ENCODE results near the gene PLA2G4D.

Gene PLA2G4D

DNA sequence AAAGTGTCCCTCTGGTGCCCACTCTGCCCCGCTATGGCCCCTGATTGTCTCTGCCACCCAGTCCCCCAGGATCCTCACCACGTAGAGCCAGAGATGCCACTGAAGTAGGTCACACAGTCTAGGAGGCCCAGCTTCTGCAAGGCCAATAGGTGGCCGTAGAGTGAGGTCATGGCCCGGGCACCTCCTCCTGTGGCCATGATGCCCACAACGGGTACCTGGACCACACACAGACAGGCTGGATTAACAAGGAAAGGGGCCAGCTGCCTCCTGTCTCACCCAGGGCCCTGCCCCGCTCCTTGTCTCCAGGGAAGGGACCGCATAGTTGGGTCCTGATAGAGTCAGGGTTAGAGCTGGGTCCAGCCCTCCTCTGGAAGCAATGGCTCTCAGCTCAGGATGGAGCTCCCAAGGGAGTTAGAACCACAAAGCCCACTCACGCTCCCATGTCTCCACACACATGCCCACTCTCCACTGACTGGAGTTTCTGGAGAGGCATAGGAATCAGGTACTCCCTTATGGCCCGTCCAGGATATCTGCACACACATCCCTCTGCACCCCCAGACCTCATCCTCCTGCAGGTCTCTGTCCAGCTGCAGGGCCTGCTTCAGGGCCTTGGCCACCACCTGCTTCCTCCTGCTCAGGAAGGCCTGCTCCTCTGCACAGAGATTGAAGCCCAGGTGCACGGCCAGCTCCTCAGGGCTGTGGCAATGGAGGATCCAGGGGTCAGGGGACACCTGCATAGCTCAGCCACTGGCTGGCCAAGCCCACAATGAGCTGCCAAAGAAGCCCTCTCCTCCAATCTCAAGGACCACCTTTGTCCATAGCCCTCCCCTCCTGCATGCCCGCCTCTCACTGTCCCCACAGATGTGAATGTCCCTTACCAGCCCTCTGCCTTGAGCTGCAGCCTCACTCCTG is 13.2 kb downstream of the PLA2G4D start:
- Histone ChIP-seq H3K4me2 (ENCODE audit: low read length) (no peak overlapping the region), H3K27me3 (ENCODE audit: control insufficient read depth, insufficient read depth, low read length) (no peaks in the 10 kb centered on the region), H3K9me3 (ENCODE audit: control insufficient read depth, low read length) (no peaks in the 10 kb centered on the region), H2AFZ (no peak overlapping the region), H3K9ac (no peak overlapping the region), H3K36me3 (ENCODE audit: control insufficient read depth, insufficient read depth, low read length) (no peaks in the 10 kb centered on the region), H3K27ac (no peak overlapping the region), H3K4me1 (no peaks in the 10 kb centered on the region), H3K79me2 (no peaks in the 10 kb centered on the region), H3K4me3 (ENCODE audit: low read depth, low read length) (no peak overlapping the region)
- no peak for TF ChIP-seq CTCF (IDR thresholded peaks at IDR 0.05)

- no peak overlapping the region for H3K4me3 ChIP-seq (ENCODE audit: low read depth, low read length)
- H3K9me3 ChIP-seq (ENCODE audit: control insufficient read depth, low read length), result no peaks in the 10 kb centered on the region
- no peak overlapping the region for H2AFZ ChIP-seq
- no peaks in the 10 kb centered on the region for H3K79me2 ChIP-seq
- no peaks in the 10 kb centered on the region for H3K36me3 ChIP-seq (ENCODE audit: control insufficient read depth, insufficient read depth, low read length)
- H3K27me3 ChIP-seq (ENCODE audit: control insufficient read depth, insufficient read depth, low read length), result no peaks in the 10 kb centered on the region
- no peak overlapping the region for H3K9ac ChIP-seq
- no peak for TF ChIP-seq CTCF (IDR thresholded peaks at IDR 0.05)
- no peak overlapping the region for H3K27ac ChIP-seq
- no peaks in the 10 kb centered on the region for H3K4me1 ChIP-seq
- H3K4me2 ChIP-seq (ENCODE audit: low read length), result no peak overlapping the region
Observed at GRCh38 chr15:42080186-42080918, 14.0 kb downstream of the PLA2G4D start.

- Histone ChIP-seq H3K27me3 (ENCODE audit: control insufficient read depth, insufficient read depth, low read length) (no peaks in the 10 kb centered on the region), H2AFZ (no peak overlapping the region), H3K4me2 (ENCODE audit: low read length) (no peak overlapping the region), H3K79me2 (no peaks in the 10 kb centered on the region), H3K9me3 (ENCODE audit: control insufficient read depth, low read length) (no peaks in the 10 kb centered on the region), H3K4me3 (ENCODE audit: low read depth, low read length) (no peak overlapping the region), H3K36me3 (ENCODE audit: control insufficient read depth, insufficient read depth, low read length) (no peaks in the 10 kb centered on the region), H3K4me1 (no peaks in the 10 kb centered on the region), H3K27ac (no peak overlapping the region), H3K9ac (no peak overlapping the region)
- no peak for TF ChIP-seq CTCF (IDR thresholded peaks at IDR 0.05)
Observed at GRCh38 chr15:42079401-42079908, 14.9 kb downstream of the PLA2G4D start.

- H3K36me3 ChIP-seq (ENCODE audit: control insufficient read depth, insufficient read depth, low read length), result no peaks in the 10 kb centered on the region
- no peaks in the 10 kb centered on the region for H3K27me3 ChIP-seq (ENCODE audit: control insufficient read depth, insufficient read depth, low read length)
- no peak overlapping the region for H2AFZ ChIP-seq
- no peak overlapping the region for H3K27ac ChIP-seq
- no peaks in the 10 kb centered on the region for H3K79me2 ChIP-seq
- H3K9ac ChIP-seq, result no peak overlapping the region
- TF ChIP-seq CTCF (IDR thresholded peaks at IDR 0.05), result no peak
- H3K4me1 ChIP-seq, result no peaks in the 10 kb centered on the region
- H3K4me3 ChIP-seq (ENCODE audit: low read depth, low read length), result no peak overlapping the region
- no peaks in the 10 kb centered on the region for H3K9me3 ChIP-seq (ENCODE audit: control insufficient read depth, low read length)
- no peak overlapping the region for H3K4me2 ChIP-seq (ENCODE audit: low read length)
Observed at GRCh38 chr15:42078903-42079302, 15.5 kb downstream of the PLA2G4D start.

Measured in parathyroid adenoma (tissue), 2 donors.